GM23338 (cell line): ENCODE results near the gene CD9. TPM values are rescaled to one million over a fixed set of nuclear protein-coding genes. Genes with fewer than 3 reads are reported as not detected.

Experiments used
- ATAC-seq: fragments of 200-7000 bp; cut with Tn5 transposase; 3 replicates; pipeline ENCODE4 v1.9.1; 2020
- DNase-seq: peaks from one replicate; pipeline ENCODE4 v3.0.0-alpha.2; 2015; ENCODE audit warnings: low spot score
- H2AFZ ChIP-seq: fragments of 200-600 bp; sonication (generic); 2 replicates; pipeline ENCODE4 v1.8.0; 2016; ENCODE audit warnings: antibody characterized with exemption, mild to moderate bottlenecking, moderate library complexity
- H3F3A ChIP-seq: fragments of 200-600 bp; sonication (generic); replicated peaks from 2 replicates; pipeline ENCODE4 v1.8.0; 2017; ENCODE audit warnings: antibody characterized with exemption, mixed run types, low read depth
- H3K27ac ChIP-seq: fragments of 200-600 bp; sonication (generic); 2 replicates; pipeline ENCODE4 v1.6.1; 2016; ENCODE audit warnings: low read depth
- H3K27me3 ChIP-seq: fragments of 200-600 bp; sonication (generic); 2 replicates; pipeline ENCODE4 v1.8.0; 2016; ENCODE audit warnings: mild to moderate bottlenecking, mixed run types, moderate library complexity; ENCODE audit not compliant: insufficient read depth
- H3K36me3 ChIP-seq: fragments of 200-600 bp; sonication (generic); 2 replicates; pipeline ENCODE4 v1.8.0; 2016; ENCODE audit warnings: mild to moderate bottlenecking; ENCODE audit not compliant: insufficient read depth
- H3K4me1 ChIP-seq: fragments of 200-600 bp; sonication (generic); 2 replicates; pipeline ENCODE4 v1.8.0; 2016; ENCODE audit warnings: mild to moderate bottlenecking, moderate library complexity; ENCODE audit not compliant: insufficient read depth
- H3K4me2 ChIP-seq: fragments of 200-600 bp; sonication (generic); 2 replicates; pipeline ENCODE4 v1.7.1; 2017; ENCODE audit warnings: mixed run types
- H3K4me3 ChIP-seq: fragments of 200-600 bp; sonication (generic); 2 replicates; pipeline ENCODE4 v1.6.1; 2016; ENCODE audit warnings: mixed run types
- H3K79me2 ChIP-seq: fragments of 200-600 bp; sonication (generic); replicated peaks from 2 replicates; pipeline ENCODE4 v1.8.0; 2017; ENCODE audit warnings: mild to moderate bottlenecking; ENCODE audit not compliant: insufficient read depth
- H3K9me2 ChIP-seq: fragments of 200-600 bp; sonication (generic); 2 replicates; pipeline ENCODE4 v1.8.0; 2017; ENCODE audit not compliant: insufficient read depth
- H4K20me1 ChIP-seq: fragments of 200-600 bp; sonication (generic); replicated peaks from 2 replicates; pipeline ENCODE4 v1.8.0; 2017; ENCODE audit warnings: mild to moderate bottlenecking; ENCODE audit not compliant: insufficient read depth
- H3K27ac Mint-ChIP-seq: 2 replicates; pipeline ENCODE4 v1.8.0; 2020; ENCODE audit warnings: inconsistent platforms, mild to moderate bottlenecking, moderate library complexity, mixed read lengths
- H3K27me3 Mint-ChIP-seq: 3 replicates; pipeline ENCODE4 v1.8.0; 2022; ENCODE audit warnings: low read depth, mild to moderate bottlenecking, moderate library complexity, mixed read lengths, inconsistent platforms; ENCODE audit not compliant: insufficient read depth, poor library complexity
- H3K36me3 Mint-ChIP-seq: 3 replicates; pipeline ENCODE4 v1.8.0; 2021; ENCODE audit warnings: low read depth, mild to moderate bottlenecking, inconsistent platforms, moderate library complexity, mixed read lengths
- H3K4me1 Mint-ChIP-seq: 3 replicates; pipeline ENCODE4 v1.8.0; 2020; ENCODE audit warnings: mild to moderate bottlenecking, inconsistent platforms, mixed read lengths
- H3K4me3 Mint-ChIP-seq: 3 replicates; pipeline ENCODE4 v1.8.0; 2021; ENCODE audit warnings: moderate library complexity, mild to moderate bottlenecking, inconsistent platforms, mixed read lengths
- H3K9me3 Mint-ChIP-seq: 3 replicates; pipeline ENCODE4 v1.8.0; 2020; ENCODE audit warnings: moderate library complexity, mild to moderate bottlenecking, inconsistent platforms, mixed read lengths
- CREB1 ChIP-seq: fragments of 250-450 bp; sonication (Bioruptor Pico); IDR thresholded peaks from 2 replicates; pipeline ENCODE4 v1.5.0; 2020; ENCODE audit warnings: low read depth, mild to moderate bottlenecking, moderate library complexity
- CTCF ChIP-seq, 2 experiments: fragments of 200-600 bp in 1 of 2; sonication (generic) in 1 of 2; conservative IDR thresholded peaks; 2 replicates each; pipeline versions ENCODE4 v1.5.1 to v1.6.1; 2016 to 2017; ENCODE audit warnings: antibody characterized with exemption in 2 of 2, low read depth in 2 of 2, mild to moderate bottlenecking in 2 of 2, moderate library complexity in 1 of 2
- ETS1 ChIP-seq: IDR thresholded peaks from 2 replicates; pipeline ENCODE4 v1.6.1; 2016; ENCODE audit warnings: antibody characterized with exemption
- EZH2 ChIP-seq: fragments of 200-600 bp; sonication (generic); IDR thresholded peaks from one replicate; pipeline ENCODE4 v1.8.0; 2017; ENCODE audit warnings: antibody characterized with exemption, mild to moderate bottlenecking, low read depth; ENCODE audit not compliant: unreplicated experiment
- EZH2phosphoT487 ChIP-seq: fragments of 200-600 bp; sonication (generic); IDR thresholded peaks from one replicate; pipeline ENCODE4 v1.8.1; 2018; ENCODE audit warnings: antibody characterized with exemption; ENCODE audit not compliant: unreplicated experiment
- JUNB ChIP-seq: IDR thresholded peaks from one replicate; pipeline ENCODE4 v1.6.1; 2016; ENCODE audit warnings: antibody characterized with exemption; ENCODE audit not compliant: unreplicated experiment
- NANOG ChIP-seq: IDR thresholded peaks from 2 replicates; pipeline ENCODE4 v1.6.1; 2016; ENCODE audit warnings: antibody characterized with exemption, borderline replicate concordance
- POLR2AphosphoS5 ChIP-seq: IDR thresholded peaks from 2 replicates; pipeline ENCODE4 v1.6.1; 2016; ENCODE audit warnings: antibody characterized with exemption, low read depth
- REST ChIP-seq: IDR thresholded peaks from one replicate; pipeline ENCODE4 v1.6.1; 2018; ENCODE audit warnings: antibody characterized with exemption; ENCODE audit not compliant: unreplicated experiment
- STAT1 ChIP-seq: IDR thresholded peaks from one replicate; pipeline ENCODE4 v1.6.1; 2016; ENCODE audit warnings: antibody characterized with exemption; ENCODE audit not compliant: unreplicated experiment
- ZNF114 ChIP-seq: fragments of 250-450 bp; sonication (Bioruptor Pico); IDR thresholded peaks from 2 replicates; pipeline ENCODE4 v1.5.0; 2020; ENCODE audit warnings: mild to moderate bottlenecking, moderate library complexity
- ZNF331 ChIP-seq: fragments of 250-450 bp; sonication (Bioruptor Pico); IDR thresholded peaks from 2 replicates; pipeline ENCODE4 v1.5.0; 2020; ENCODE audit warnings: low read depth, mild to moderate bottlenecking, moderate library complexity
- ZNF462 ChIP-seq: fragments of 250-450 bp; sonication (Bioruptor Pico); IDR thresholded peaks from 2 replicates; pipeline ENCODE4 v1.5.0; 2020; ENCODE audit warnings: mild to moderate bottlenecking, moderate library complexity
- polyA plus RNA-seq: library from polyadenylated mRNA; unstranded; fragments of >200 nt; fragmentation: Nextera tagmentation; extraction: Ambion mirVana; gene quantifications from 2 replicates; pipeline ENCODE4 v1.2.1, GENCODE V29; 2016
- total RNA-seq: library from RNA; depleted of rRNA; stranded (reverse); fragments of >200 nt; shearing (Covaris generic); gene quantifications from 2 replicates; pipeline ENCODE4 v1.2.3, GENCODE V29; 2014

CD9 gene
- total and polyA plus RNA-seq, 2 experiments from 2014 or later = 222 to 251 TPM

GRCh38 chr12:6275928-6276887 is 76.0 kb downstream of the CD9 start:
- Histone ChIP-seq H3K27ac (no peak overlapping the region), H3K4me2 (no peak overlapping the region), H3K4me3 (no peak overlapping the region), H4K20me1 (no peaks in the 10 kb centered on the region), H3K4me1 (peaks cover 53% of the 10 kb centered on the region), H2AFZ (no peak overlapping the region), H3K9me2 (no peaks in the 10 kb centered on the region), H3F3A (0 out of 2 replicates have a peak, but pooled peaks cover 7% of the 10 kb centered on the region), H3K36me3 (no peaks in the 10 kb centered on the region), H3K27me3 (no peaks in the 10 kb centered on the region), H3K79me2 (no peaks in the 10 kb centered on the region)
- ATAC-seq (no peak), DNase-seq (no peak)
- Mint-ChIP-seq H3K27me3 (peaks cover 26% of the 10 kb centered on the region), H3K27ac (no peak overlapping the region), H3K4me1 (peaks cover 62% of the 10 kb centered on the region), H3K9me3 (no peaks in the 10 kb centered on the region), H3K4me3 (no peak overlapping the region), H3K36me3 (no peaks in the 10 kb centered on the region)
- TF ChIP-seq CREB1 (no peak), CTCF (conservative IDR thresholded peaks at IDR 0.05; ENCODE audit: low read depth in 2 of 2) (no peak), ZNF114 (no peak), ETS1 (no peak), STAT1 (no peak), EZH2phosphoT487 (no peak), JUNB (no peak), NANOG (no peak), POLR2AphosphoS5 (no peak), ZNF331 (CRISPR knock-in tag) (no peak), REST (no peak), ZNF462 (CRISPR knock-in tag) (no peak), EZH2 (no peak)
